ENCODE results near the gene ACTR1B. TPM values are rescaled to one million over a fixed set of nuclear protein-coding genes. Genes with fewer than 3 reads are reported as not detected.
"Not testable (repeated sequence)": the region's sequence is repeated elsewhere in the genome, so short reads cannot be mapped to it uniquely, and the experiment has no call there.

Gene ACTR1B
- total RNA-seq, 1 experiment from 2014 or later, result 37.1 TPM

- peaks cover 10% of the 10 kb centered on the region for H3K9me3 ChIP-seq
- H3K4me3 ChIP-seq, result no peak overlapping the region
- H3K27me3 ChIP-seq, result no peaks in the 10 kb centered on the region
- H3K36me3 ChIP-seq, result no peaks in the 10 kb centered on the region
- peak; percentile 66 for DNase-seq
Measured at GRCh38 chr2:97697252-97698235, 33.7 kb upstream of the ACTR1B start.

- Histone ChIP-seq H3K4me3 (no peak overlapping the region), H3K36me3 (no peaks in the 10 kb centered on the region), H3K27me3 (no peaks in the 10 kb centered on the region), H3K9me3 (peaks cover 11% of the 10 kb centered on the region)
- no peak for DNase-seq
Measured at GRCh38 chr2:97695744-97696143, 31.9 kb upstream of the ACTR1B start.

- peaks cover 11% of the 10 kb centered on the region for H3K9me3 ChIP-seq
- DNase-seq, result peak; percentile 28
Measured at GRCh38 chr2:97693476-97693875, 29.6 kb upstream of the ACTR1B start.

GRCh38 chr2:97691166-97691565 is 27.3 kb upstream of the ACTR1B start:
- Histone ChIP-seq H3K27me3 (no peaks in the 10 kb centered on the region), H3K36me3 (no peaks in the 10 kb centered on the region), H3K4me3 (no peak overlapping the region), H3K9me3 (peaks cover 11% of the 10 kb centered on the region)
- DNase-seq, result no peak

More at GRCh38 chr2:97693476-97693875, 29.6 kb upstream of the ACTR1B start:
- H3K4me3 ChIP-seq, result no peak overlapping the region
- no peaks in the 10 kb centered on the region for H3K27me3 ChIP-seq
- H3K36me3 ChIP-seq, result no peaks in the 10 kb centered on the region

GRCh38 chr2:97688062-97688827 is 24.4 kb upstream of the ACTR1B start:
- no peak overlapping the region for H3K4me3 ChIP-seq
- H3K27me3 ChIP-seq, result no peaks in the 10 kb centered on the region
- DNase-seq, result no peak
- no peaks in the 10 kb centered on the region for H3K36me3 ChIP-seq
- peaks cover 7% of the 10 kb centered on the region for H3K9me3 ChIP-seq

GRCh38 chr2:97687235-97687634 is 23.4 kb upstream of the ACTR1B start:
- not testable (repeated sequence) for DNase-seq, H3K4me3 ChIP-seq, H3K27me3 ChIP-seq, H3K9me3 ChIP-seq, H3K36me3 ChIP-seq

- no peak for DNase-seq
- no peaks in the 10 kb centered on the region for H3K36me3 ChIP-seq
- no peak overlapping the region for H3K4me3 ChIP-seq
- H3K9me3 ChIP-seq, result no peaks in the 10 kb centered on the region
- no peaks in the 10 kb centered on the region for H3K27me3 ChIP-seq
Measured at GRCh38 chr2:97678298-97678697, 14.5 kb upstream of the ACTR1B start.

GRCh38 chr2:97677480-97677879 is 13.6 kb upstream of the ACTR1B start:
- no peaks in the 10 kb centered on the region for H3K9me3 ChIP-seq
- no peak overlapping the region for H3K4me3 ChIP-seq
- no peak for DNase-seq
- no peaks in the 10 kb centered on the region for H3K27me3 ChIP-seq
- H3K36me3 ChIP-seq, result no peaks in the 10 kb centered on the region

GRCh38 chr2:97676620-97677019 is 12.8 kb upstream of the ACTR1B start:
- H3K36me3 ChIP-seq, result no peaks in the 10 kb centered on the region
- no peaks in the 10 kb centered on the region for H3K9me3 ChIP-seq
- H3K4me3 ChIP-seq, result no peak overlapping the region
- no peaks in the 10 kb centered on the region for H3K27me3 ChIP-seq
- no peak for DNase-seq

- no peak overlapping the region for H3K4me3 ChIP-seq
- no peaks in the 10 kb centered on the region for H3K9me3 ChIP-seq
- no peaks in the 10 kb centered on the region for H3K36me3 ChIP-seq
- no peak for DNase-seq
- H3K27me3 ChIP-seq, result no peaks in the 10 kb centered on the region
Measured at GRCh38 chr2:97675430-97676113, 11.7 kb upstream of the ACTR1B start.

GRCh38 chr2:97673915-97674283 is 10.1 kb upstream of the ACTR1B start:
- Histone ChIP-seq H3K27me3 (no peaks in the 10 kb centered on the region), H3K4me3 (no peak overlapping the region), H3K9me3 (no peaks in the 10 kb centered on the region), H3K36me3 (no peaks in the 10 kb centered on the region)
- no peak for DNase-seq

GRCh38 chr2:97673182-97673914 is 9.5 kb upstream of the ACTR1B start:
- Histone ChIP-seq H3K27me3 (no peaks in the 10 kb centered on the region), H3K36me3 (no peaks in the 10 kb centered on the region), H3K9me3 (no peaks in the 10 kb centered on the region), H3K4me3 (no peak overlapping the region)
- no peak for DNase-seq

GRCh38 chr2:97672606-97673140 is 8.8 kb upstream of the ACTR1B start:
- not testable (repeated sequence) for H3K4me3 ChIP-seq, DNase-seq, H3K36me3 ChIP-seq, H3K9me3 ChIP-seq, H3K27me3 ChIP-seq

- no peaks in the 10 kb centered on the region for H3K36me3 ChIP-seq
- DNase-seq, result no peak
- no peaks in the 10 kb centered on the region for H3K27me3 ChIP-seq
- H3K9me3 ChIP-seq, result no peaks in the 10 kb centered on the region
- no peak overlapping the region for H3K4me3 ChIP-seq
Measured at GRCh38 chr2:97671526-97671925, 7.7 kb upstream of the ACTR1B start.

- H3K9me3 ChIP-seq, result no peaks in the 10 kb centered on the region
Measured at GRCh38 chr2:97670471-97670870, 6.6 kb upstream of the ACTR1B start.

GRCh38 chr2:97669448-97669847 is 5.6 kb upstream of the ACTR1B start, which contains the start of gene C2orf92:
Gene C2orf92 (plus strand): TSS chr2:97669713. CDS start chr2:97669789, 76 bp downstream.
- no peaks in the 10 kb centered on the region for H3K9me3 ChIP-seq
- no peaks in the 10 kb centered on the region for H3K27me3 ChIP-seq
- no peak within 1 kb of the TSS for H3K4me3 ChIP-seq
- no peaks in the 10 kb centered on the region for H3K36me3 ChIP-seq
- no peak for DNase-seq

More at GRCh38 chr2:97670471-97670870, 6.6 kb upstream of the ACTR1B start:
- H3K4me3 ChIP-seq, result no peak overlapping the region
- DNase-seq, result no peak
- H3K27me3 ChIP-seq, result no peaks in the 10 kb centered on the region
- H3K36me3 ChIP-seq, result no peaks in the 10 kb centered on the region
